Epithelial cell of esophagus (primary cell): Measurements from ENCODE around the gene ENTREP1.
A peak's percentile ranks its signal among the peaks of the same experiment; 100 is the strongest.
"Not testable (repeated sequence)": the region's sequence is repeated elsewhere in the genome, so short reads cannot be mapped to it uniquely, and the experiment has no call there.

ENCODE experiments used
- DNase-seq: peaks from one replicate; pipeline ENCODE4 v3.0.0; 2010; ENCODE audit warnings: low read depth
- H3K4me3 ChIP-seq: 2 replicates; pipeline ENCODE4 v1.5.1; 2011; ENCODE audit warnings: mild to moderate bottlenecking, low read length, control low read depth
- TF ChIP-seq, protein P1 (sequence below): IDR thresholded peaks from 2 replicates; pipeline ENCODE4 v1.5.1; 2011; ENCODE audit warnings: low read depth, mild to moderate bottlenecking, low read length, control low read depth, inconsistent platforms; ENCODE audit not compliant: insufficient read depth; ENCODE audit errors: missing control alignments

ENTREP1 gene

DNA sequence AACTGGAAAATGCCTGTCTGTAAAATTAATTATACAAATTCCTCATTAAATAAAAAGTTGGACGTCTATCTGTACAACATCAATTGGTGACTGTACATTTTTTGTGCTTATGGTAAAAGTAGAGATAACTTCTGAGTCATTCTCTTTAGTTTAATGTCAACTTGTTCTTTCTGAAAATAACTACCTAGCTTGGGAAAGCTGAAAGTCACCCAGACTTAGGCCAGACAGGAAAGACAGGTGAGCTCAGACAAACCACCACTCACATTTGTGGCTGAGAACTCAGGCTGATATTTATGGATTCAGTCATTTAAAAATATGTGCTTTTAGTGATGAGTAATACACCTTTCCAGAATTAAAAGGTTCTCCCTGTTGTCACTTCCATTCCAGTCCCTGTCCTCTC lies 31.9 kb upstream of the ENTREP1 start:
- TF ChIP-seq, protein P1, sequence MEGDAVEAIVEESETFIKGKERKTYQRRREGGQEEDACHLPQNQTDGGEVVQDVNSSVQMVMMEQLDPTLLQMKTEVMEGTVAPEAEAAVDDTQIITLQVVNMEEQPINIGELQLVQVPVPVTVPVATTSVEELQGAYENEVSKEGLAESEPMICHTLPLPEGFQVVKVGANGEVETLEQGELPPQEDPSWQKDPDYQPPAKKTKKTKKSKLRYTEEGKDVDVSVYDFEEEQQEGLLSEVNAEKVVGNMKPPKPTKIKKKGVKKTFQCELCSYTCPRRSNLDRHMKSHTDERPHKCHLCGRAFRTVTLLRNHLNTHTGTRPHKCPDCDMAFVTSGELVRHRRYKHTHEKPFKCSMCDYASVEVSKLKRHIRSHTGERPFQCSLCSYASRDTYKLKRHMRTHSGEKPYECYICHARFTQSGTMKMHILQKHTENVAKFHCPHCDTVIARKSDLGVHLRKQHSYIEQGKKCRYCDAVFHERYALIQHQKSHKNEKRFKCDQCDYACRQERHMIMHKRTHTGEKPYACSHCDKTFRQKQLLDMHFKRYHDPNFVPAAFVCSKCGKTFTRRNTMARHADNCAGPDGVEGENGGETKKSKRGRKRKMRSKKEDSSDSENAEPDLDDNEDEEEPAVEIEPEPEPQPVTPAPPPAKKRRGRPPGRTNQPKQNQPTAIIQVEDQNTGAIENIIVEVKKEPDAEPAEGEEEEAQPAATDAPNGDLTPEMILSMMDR = no peak
- peak; percentile 24 for DNase-seq

DNA sequence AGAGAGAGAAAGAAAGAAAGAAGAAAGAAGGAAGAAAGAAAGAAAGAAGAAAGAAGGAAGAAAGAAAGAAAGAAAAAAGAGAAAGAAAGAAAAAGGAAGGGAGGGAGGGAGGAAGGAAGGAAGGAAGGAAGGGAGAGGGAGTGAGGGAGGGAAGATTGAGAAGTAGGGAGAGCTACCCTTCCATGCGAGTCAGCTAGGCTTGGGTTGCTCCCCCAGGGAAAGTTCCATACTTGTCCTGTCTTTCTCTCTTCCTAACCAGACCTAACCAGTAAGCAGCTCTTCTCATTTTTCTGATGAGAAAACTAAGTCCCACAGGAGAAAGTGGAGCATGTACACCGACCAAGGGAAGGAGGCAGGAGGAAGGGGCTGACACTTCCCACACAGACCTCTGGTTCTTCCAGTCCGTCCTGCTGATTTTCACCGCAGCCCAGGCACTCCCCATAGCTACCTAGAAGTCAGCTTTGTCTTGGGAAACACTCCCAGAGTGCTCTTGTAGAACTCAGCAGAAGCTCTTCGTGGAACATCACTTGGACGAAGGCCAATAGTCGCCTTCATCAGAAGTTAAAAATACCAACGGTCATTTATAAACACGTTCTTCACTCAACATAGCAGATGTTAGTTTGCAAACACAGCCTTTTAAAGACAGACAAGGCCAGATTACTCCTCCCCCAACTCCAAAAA lies 29.0 kb upstream of the ENTREP1 start:
- no peak overlapping the region for H3K4me3 ChIP-seq
- DNase-seq = peak; percentile 42
- TF ChIP-seq, protein P1 = no peak

More for the DNA sequence above, 31.9 kb upstream of the ENTREP1 start:
- H3K4me3 ChIP-seq = no peak overlapping the region

DNA sequence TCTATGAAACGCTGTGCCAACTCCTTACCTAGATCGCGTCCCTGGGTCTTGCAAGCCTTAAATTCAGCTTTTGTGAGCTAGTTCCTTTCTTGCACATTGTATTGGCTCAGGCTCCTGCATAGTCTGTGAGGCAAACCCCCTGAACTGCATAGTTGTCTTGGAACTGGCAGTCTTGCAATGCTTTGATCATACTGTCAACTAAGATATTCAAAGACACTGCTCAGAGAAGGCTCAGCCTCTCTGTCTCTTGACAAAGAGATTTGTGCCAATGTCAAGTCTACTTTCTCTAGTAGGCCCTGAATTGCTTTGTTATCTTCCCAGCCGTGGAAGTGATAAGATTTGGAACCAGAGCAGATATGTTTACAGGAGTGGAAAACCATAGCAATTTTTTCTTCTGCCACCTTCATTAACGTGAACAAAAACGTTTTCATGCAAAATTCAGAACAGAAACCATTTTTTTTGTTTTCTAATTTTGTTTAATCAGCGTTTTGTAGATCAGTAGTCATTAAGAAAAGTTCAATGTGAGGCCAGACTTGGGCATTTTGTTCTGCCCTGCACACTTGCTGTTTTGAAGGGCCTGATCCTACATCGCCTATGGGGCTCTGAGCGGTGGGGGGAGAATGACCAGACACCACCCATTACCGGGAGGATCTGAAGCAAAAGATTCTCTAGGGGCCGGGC lies 27.6 kb upstream of the ENTREP1 start:
- H3K4me3 ChIP-seq = no peak overlapping the region
- TF ChIP-seq, protein P1 = no peak
- DNase-seq = no peak

DNA sequence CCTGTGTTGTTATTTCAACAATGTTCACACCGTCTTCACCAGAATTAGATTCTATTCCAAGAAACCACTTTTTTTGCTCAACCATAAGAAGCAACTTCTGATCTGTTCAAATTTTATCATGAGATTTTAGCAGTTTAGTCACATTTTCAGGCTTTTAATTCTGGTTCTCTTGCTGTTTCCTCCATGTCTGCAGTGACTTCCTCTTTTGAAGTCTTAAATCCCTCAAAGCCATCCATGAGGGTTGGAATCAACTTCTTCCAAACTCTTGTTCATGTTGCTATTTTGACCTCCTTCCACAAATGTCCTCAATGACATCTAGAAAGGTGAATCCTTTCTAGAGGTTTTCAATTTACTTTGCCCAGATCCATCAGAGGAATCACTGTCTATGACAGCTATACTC lies 25.7 kb upstream of the ENTREP1 start:
- DNase-seq = no peak
- TF ChIP-seq, protein P1 = no peak
- no peak overlapping the region for H3K4me3 ChIP-seq

DNA sequence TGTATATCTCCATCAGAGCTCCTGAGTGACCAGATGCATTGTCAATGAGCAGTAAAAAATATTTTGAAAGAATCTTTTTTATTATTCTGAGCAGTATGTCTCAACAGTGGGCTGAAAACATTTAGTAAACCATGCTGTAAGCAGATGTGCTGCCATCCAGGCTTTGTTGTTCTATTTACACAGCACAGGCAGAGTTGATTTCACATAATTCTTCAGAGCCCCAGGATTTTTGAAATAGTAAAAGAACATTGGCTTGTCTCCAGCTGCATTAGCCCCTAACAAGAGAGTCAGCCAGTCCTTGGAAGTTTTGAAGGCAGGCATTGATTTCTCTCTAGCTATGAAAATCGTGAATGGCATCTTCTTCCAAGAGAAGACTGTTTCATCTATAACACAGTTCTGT lies 25.2 kb upstream of the ENTREP1 start:
- no peak overlapping the region for H3K4me3 ChIP-seq
- no peak for DNase-seq
- TF ChIP-seq, protein P1 = no peak

DNA sequence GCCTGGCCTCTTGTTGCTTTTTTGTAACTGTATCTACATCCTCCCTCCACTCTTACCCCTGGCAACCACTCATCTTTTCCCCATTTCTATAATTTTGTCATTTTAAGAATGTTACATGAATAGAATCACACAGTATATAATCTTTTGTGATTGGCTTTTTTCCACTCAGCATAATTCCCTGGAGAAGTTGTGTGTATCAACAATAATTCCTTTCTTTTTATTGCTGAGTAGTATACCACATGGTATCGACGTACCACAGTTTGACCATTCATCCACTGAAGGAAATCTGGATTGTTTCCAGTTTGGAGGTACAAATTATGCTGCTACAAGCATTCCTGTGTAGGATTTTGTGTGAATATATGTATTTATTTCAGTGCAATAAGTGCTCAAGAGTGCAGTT lies 21.7 kb upstream of the ENTREP1 start:
- TF ChIP-seq, protein P1 = no peak
- no peak for DNase-seq
- H3K4me3 ChIP-seq = no peak overlapping the region

DNA sequence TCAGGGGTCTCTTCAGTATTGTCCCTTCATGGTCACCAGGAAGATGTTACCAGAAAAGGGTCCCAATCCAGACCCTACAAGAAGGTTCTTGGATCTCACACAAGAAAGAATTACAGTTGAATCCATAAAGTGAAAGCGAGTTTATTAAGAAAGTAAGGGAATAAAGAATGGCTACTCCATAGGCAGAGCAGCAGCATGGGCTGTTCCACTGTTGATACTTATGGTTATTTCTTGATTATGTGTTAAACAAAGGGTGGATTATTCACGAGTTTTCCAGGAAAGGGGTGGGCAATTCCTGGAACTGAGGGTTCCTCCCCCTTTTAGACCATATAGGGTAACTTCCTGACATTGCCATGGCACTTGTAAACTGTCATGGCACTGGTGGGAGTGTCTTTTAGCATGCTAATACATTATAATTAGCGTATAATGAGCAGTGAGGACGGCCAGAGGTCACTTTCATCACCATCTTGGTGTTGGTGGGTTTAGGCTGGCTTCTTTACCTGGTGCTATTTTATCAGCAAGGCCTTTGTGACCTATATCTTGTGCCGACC lies 18.0 kb upstream of the ENTREP1 start:
- not testable (repeated sequence) for H3K4me3 ChIP-seq, DNase-seq
